Measurements from ENCODE around the gene IZUMO4. TPM values are rescaled to one million over a fixed set of nuclear protein-coding genes. Genes with fewer than 3 reads are reported as not detected.

Gene IZUMO4
- total RNA-seq, 1 donor from 2014 or later: 5.8 TPM

DNA sequence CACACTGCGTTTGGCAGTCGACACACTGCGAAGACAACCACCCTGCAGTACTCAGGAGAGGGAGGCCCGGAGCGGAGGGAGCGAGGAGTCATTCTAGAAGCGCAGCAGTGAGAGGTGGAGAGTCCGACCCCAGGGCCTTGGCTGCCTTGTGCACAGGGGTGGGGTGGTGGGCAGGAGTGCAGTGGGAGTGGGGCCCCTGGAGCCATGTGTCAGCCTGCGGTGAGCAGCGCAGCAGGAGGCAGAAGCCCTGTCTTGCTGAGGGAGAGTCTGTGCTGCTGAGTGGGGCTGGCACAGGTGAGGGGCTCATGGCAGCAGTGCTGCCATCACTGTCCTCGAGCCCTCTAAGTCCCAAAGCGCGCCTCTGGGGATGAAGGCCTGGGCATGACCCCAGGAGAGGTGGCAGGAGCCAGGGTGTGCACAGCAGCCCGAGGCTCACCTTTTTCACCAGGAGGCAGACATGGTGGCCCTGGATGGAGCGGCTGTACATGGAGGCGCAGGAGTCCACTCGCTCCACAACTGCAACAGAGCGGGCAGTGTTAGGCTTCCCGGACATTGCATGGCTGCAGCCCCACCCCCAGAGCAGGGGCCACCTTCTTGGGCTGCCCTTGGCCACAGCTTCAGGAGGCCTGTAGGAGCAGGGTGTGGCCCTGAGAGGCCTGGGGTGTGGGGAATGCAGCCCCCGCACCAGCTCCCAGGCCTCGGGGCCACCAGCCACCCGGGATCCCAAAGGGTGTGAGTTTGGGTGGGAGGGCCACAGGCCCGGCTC, 11.7 kb downstream of the IZUMO4 start:
- Mint-ChIP-seq H3K4me1 (ENCODE audit: low read depth, unreplicated experiment) (no peaks in the 10 kb centered on the region), H3K27ac (ENCODE audit: unreplicated experiment) (no peak overlapping the region), H3K4me3 (ENCODE audit: unreplicated experiment) (no peak overlapping the region), H3K27me3 (ENCODE audit: low read depth, unreplicated experiment) (no peaks in the 10 kb centered on the region), H3K36me3 (ENCODE audit: low read depth, unreplicated experiment) (peaks cover 28% of the 10 kb centered on the region), H3K9me3 (ENCODE audit: unreplicated experiment) (no peaks in the 10 kb centered on the region)
- H3K9me3 ChIP-seq (ENCODE audit: insufficient read depth, low read depth, low read length): no peaks in the 10 kb centered on the region
- peaks cover 34% of the 10 kb centered on the region for H3K79me2 ChIP-seq (ENCODE audit: insufficient read depth, low read length)
- H3K36me3 ChIP-seq (ENCODE audit: insufficient read depth, low read length): peaks cover 32% of the 10 kb centered on the region
- H3K4me2 ChIP-seq (ENCODE audit: low read length): no peak overlapping the region
- no peak overlapping the region for H2AFZ ChIP-seq (ENCODE audit: low read depth, low read length)
- DNase-seq (ENCODE audit: low read depth) (no peak), FAIRE-seq (no peak)
- no peaks in the 10 kb centered on the region for H3K27me3 ChIP-seq (ENCODE audit: insufficient read depth, low read length)
- no peak overlapping the region for H3K9ac ChIP-seq (ENCODE audit: low read length)
- no peak overlapping the region for H3K4me3 ChIP-seq (ENCODE audit: insufficient read depth, low read depth, low read length)
- no peak overlapping the region for H3K27ac ChIP-seq (ENCODE audit: low read depth, low read length)
- H4K20me1 ChIP-seq (ENCODE audit: insufficient read depth, low read length): peaks cover 67% of the 10 kb centered on the region
- TF ChIP-seq, protein P1, sequence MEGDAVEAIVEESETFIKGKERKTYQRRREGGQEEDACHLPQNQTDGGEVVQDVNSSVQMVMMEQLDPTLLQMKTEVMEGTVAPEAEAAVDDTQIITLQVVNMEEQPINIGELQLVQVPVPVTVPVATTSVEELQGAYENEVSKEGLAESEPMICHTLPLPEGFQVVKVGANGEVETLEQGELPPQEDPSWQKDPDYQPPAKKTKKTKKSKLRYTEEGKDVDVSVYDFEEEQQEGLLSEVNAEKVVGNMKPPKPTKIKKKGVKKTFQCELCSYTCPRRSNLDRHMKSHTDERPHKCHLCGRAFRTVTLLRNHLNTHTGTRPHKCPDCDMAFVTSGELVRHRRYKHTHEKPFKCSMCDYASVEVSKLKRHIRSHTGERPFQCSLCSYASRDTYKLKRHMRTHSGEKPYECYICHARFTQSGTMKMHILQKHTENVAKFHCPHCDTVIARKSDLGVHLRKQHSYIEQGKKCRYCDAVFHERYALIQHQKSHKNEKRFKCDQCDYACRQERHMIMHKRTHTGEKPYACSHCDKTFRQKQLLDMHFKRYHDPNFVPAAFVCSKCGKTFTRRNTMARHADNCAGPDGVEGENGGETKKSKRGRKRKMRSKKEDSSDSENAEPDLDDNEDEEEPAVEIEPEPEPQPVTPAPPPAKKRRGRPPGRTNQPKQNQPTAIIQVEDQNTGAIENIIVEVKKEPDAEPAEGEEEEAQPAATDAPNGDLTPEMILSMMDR (IDR thresholded peaks at IDR 0.05; ENCODE audit: insufficient read depth, low read depth, low read length): no peak
- TF ChIP-seq EZH2 (IDR thresholded peaks at IDR 0.05; ENCODE audit: insufficient read depth, low read length): no peak
- H3K4me1 ChIP-seq (ENCODE audit: insufficient read depth, low read length): peaks cover under 1% of the 10 kb centered on the region

DNA sequence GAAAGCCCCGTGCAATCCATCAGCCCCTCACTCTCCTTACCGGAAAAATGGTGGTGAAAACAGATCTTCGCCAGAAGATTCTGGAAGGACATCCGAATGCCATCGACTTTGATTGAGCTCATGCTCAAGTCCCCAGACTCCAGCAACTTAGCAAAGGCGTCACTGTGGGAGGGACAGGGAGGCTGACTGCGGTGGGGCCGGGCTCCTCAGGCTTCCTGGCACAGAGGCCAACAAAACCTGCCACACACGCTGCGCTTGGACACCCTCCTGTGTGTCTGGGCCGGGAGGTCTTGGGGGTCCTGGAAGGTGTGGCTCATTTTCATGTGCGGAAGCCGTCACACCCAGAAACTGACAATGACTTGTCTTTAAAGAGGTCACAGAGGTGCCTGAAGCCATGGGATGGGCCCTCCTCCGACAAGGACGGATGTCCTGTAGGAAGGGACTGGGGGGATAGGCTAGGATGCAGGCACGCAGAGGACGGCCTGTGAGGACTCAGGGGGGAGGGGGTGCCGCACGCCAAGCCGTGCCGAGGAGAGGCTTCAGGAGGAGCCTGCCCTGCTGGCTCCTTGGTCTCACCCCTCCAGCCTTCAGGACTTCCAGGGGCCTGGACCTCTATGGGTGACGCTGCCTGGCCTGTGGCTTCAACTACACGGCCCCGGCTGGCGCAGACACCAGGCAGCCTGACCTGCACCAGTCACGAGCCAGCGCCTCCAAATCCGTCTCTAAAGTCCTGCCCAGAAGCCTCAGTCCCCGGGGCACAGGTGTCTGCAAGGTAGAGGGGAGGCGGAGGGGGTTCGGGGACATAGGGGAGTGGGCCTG, 12.5 kb downstream of the IZUMO4 start:
- Histone ChIP-seq H3K4me2 (ENCODE audit: low read length) (no peak overlapping the region), H3K36me3 (ENCODE audit: insufficient read depth, low read length) (peaks cover 35% of the 10 kb centered on the region), H3K79me2 (ENCODE audit: insufficient read depth, low read length) (peaks cover 29% of the 10 kb centered on the region), H3K4me1 (ENCODE audit: insufficient read depth, low read length) (peaks cover 9% of the 10 kb centered on the region), H4K20me1 (ENCODE audit: insufficient read depth, low read length) (peaks cover 67% of the 10 kb centered on the region), H3K27me3 (ENCODE audit: insufficient read depth, low read length) (no peaks in the 10 kb centered on the region), H3K9me3 (ENCODE audit: insufficient read depth, low read depth, low read length) (no peaks in the 10 kb centered on the region), H3K4me3 (ENCODE audit: insufficient read depth, low read depth, low read length) (no peak overlapping the region), H3K9ac (ENCODE audit: low read length) (no peak overlapping the region), H2AFZ (ENCODE audit: low read depth, low read length) (no peak overlapping the region), H3K27ac (ENCODE audit: low read depth, low read length) (no peak overlapping the region)
- H3K9me3 Mint-ChIP-seq (ENCODE audit: unreplicated experiment): no peaks in the 10 kb centered on the region
- no peaks in the 10 kb centered on the region for H3K27me3 Mint-ChIP-seq (ENCODE audit: low read depth, unreplicated experiment)
- FAIRE-seq: no peak
- no peak overlapping the region for H3K27ac Mint-ChIP-seq (ENCODE audit: unreplicated experiment)
- no peak overlapping the region for H3K4me3 Mint-ChIP-seq (ENCODE audit: unreplicated experiment)
- TF ChIP-seq, protein P1 (IDR thresholded peaks at IDR 0.05; ENCODE audit: insufficient read depth, low read depth, low read length): no peak
- no peak for TF ChIP-seq EZH2 (IDR thresholded peaks at IDR 0.05; ENCODE audit: insufficient read depth, low read length)
- H3K4me1 Mint-ChIP-seq (ENCODE audit: low read depth, unreplicated experiment): peaks cover 5% of the 10 kb centered on the region
- peaks cover 30% of the 10 kb centered on the region for H3K36me3 Mint-ChIP-seq (ENCODE audit: low read depth, unreplicated experiment)
- no peak for DNase-seq (ENCODE audit: low read depth)

All from astrocyte (in vitro differentiated cells and primary cell).